Endothelial cell of umbilical vein (primary cell): ENCODE measurements around the gene ARHGEF7. TPM values are rescaled to one million over a fixed set of nuclear protein-coding genes. Genes with fewer than 3 reads are reported as not detected.
A peak's percentile ranks its signal among the peaks of the same experiment; 100 is the strongest.

Source experiments
- BruUV-seq: library from RNA; stranded (reverse); fragments of 400-500 nt; replicated peaks from 2 replicates; lab custom pipeline; 2021; lab: Mats Ljungman, UMichigan
- CTCF ChIA-PET: fragments of 300-600, 350-600 bp; sonication (Branson Sonifier 250); formaldehyde crosslinking; loops from one replicate; lab custom pipeline; 2021; ENCODE audit warnings: antibody characterized with exemption, inconsistent platforms; lab: Charles Lee
- POLR2A ChIA-PET: fragments of 300-600, 350-600 bp; sonication (Branson Sonifier 250); formaldehyde crosslinking; loops from one replicate; lab custom pipeline; 2021; ENCODE audit warnings: antibody characterized with exemption, inconsistent platforms; lab: Charles Lee
- DNase-seq: peaks from one replicate; pipeline ENCODE4 v3.0.0-alpha.2; 2011; ENCODE audit warnings: low read depth, low spot score
- FAIRE-seq: peaks from 2 replicates; lab custom pipeline; 2011; peaks lifted over from hg19 to GRCh38; lab: Jason Lieb, UNC
- H2AFZ ChIP-seq: 2 replicates; pipeline ENCODE4 v1.6.0; 2012; ENCODE audit warnings: low read depth, low read length, control low read depth, inconsistent platforms
- H3K27ac ChIP-seq: 2 replicates; pipeline ENCODE4 v1.5.1; 2011; ENCODE audit warnings: low read depth, mild to moderate bottlenecking, control low read depth, low read length, moderate library complexity; ENCODE audit not compliant: insufficient read depth
- H3K27me3 ChIP-seq, 2 experiments: 2 replicates each; pipeline versions ENCODE4 v1.6.0 to v1.6.1; 2011; ENCODE audit warnings: low read length in 2 of 2, mixed read lengths in 1 of 2; ENCODE audit not compliant: control insufficient read depth in 2 of 2, insufficient read depth in 2 of 2
- H3K36me3 ChIP-seq, 2 experiments: 2 replicates in 1 of 2; 3 replicates in 1 of 2; pipeline ENCODE4 v1.5.1; 2011; ENCODE audit warnings: low read length in 2 of 2, mild to moderate bottlenecking in 1 of 2, moderate library complexity in 1 of 2; ENCODE audit not compliant: control insufficient read depth in 2 of 2, insufficient read depth in 2 of 2; ENCODE audit errors: extremely low read depth in 1 of 2
- H3K4me1 ChIP-seq: 3 replicates; pipeline ENCODE4 v1.5.1; 2011; ENCODE audit warnings: mild to moderate bottlenecking, low read length; ENCODE audit not compliant: control insufficient read depth, insufficient read depth; ENCODE audit errors: extremely low read depth
- H3K4me2 ChIP-seq: 2 replicates; pipeline ENCODE4 v1.6.1; 2011; ENCODE audit warnings: low read length, control low read depth, mixed read lengths; ENCODE audit not compliant: insufficient read depth
- H3K4me3 ChIP-seq, 3 experiments: fragments of 200-600 bp in 1 of 3; sonication (generic), shearing (Covaris generic) in 1 of 3; replicated peaks in 1 of 3; 2 replicates each; pipeline ENCODE4 v1.5.1; 2011 to 2016; ENCODE audit warnings: control low read depth in 3 of 3, low read length in 3 of 3, mild to moderate bottlenecking in 2 of 3, inconsistent platforms in 1 of 3, low read depth in 1 of 3, moderate library complexity in 1 of 3; ENCODE audit not compliant: insufficient read depth in 1 of 3
- H3K79me2 ChIP-seq: 2 replicates; pipeline ENCODE4 v1.6.0; 2012; ENCODE audit warnings: low read length, inconsistent platforms; ENCODE audit not compliant: control insufficient read depth, insufficient read depth
- H3K9ac ChIP-seq: replicated peaks from 2 replicates; pipeline ENCODE3; 2011; ENCODE audit warnings: low read length, control low read depth; ENCODE audit not compliant: insufficient read depth; ENCODE audit errors: extremely low read depth
- H3K9me1 ChIP-seq: replicated peaks from 3 replicates; pipeline ENCODE4 v1.6.0; 2011; ENCODE audit warnings: mild to moderate bottlenecking, low read length; ENCODE audit not compliant: control insufficient read depth, insufficient read depth; ENCODE audit errors: extremely low read depth
- H3K9me3 ChIP-seq: replicated peaks from 2 replicates; pipeline ENCODE4 v1.5.1; 2012; ENCODE audit warnings: low read length, inconsistent platforms; ENCODE audit not compliant: control insufficient read depth, insufficient read depth
- H4K20me1 ChIP-seq: replicated peaks from 2 replicates; pipeline ENCODE3; 2011; ENCODE audit warnings: mild to moderate bottlenecking, low read length; ENCODE audit not compliant: control insufficient read depth, insufficient read depth; ENCODE audit errors: extremely low read depth
- CTCF ChIP-seq, 2 donors: IDR thresholded peaks; 1 replicate in 1 of 2; 2 replicates in 1 of 2; pipeline ENCODE4 v1.5.1; 2011; ENCODE audit warnings: low read length in 2 of 2, mild to moderate bottlenecking in 2 of 2, moderate library complexity in 2 of 2, control low read depth in 1 of 2, inconsistent platforms in 1 of 2, low read depth in 1 of 2; ENCODE audit not compliant: insufficient read depth in 1 of 2; ENCODE audit errors: extremely low read depth in 1 of 2
- EZH2 ChIP-seq: IDR thresholded peaks from 2 replicates; pipeline ENCODE4 v1.6.1; 2012; ENCODE audit warnings: borderline replicate concordance, low read depth, mild to moderate bottlenecking, moderate library complexity, low read length, inconsistent platforms; ENCODE audit not compliant: severe bottlenecking
- GATA2 ChIP-seq: IDR thresholded peaks from 2 replicates; pipeline ENCODE4 v1.7.0; 2011; ENCODE audit warnings: low read depth, mild to moderate bottlenecking, moderate library complexity, mixed read lengths, low read length; ENCODE audit not compliant: insufficient read length, insufficient read depth
- JUN ChIP-seq: IDR thresholded peaks from 2 replicates; pipeline ENCODE4 v1.6.1; 2011; ENCODE audit warnings: borderline replicate concordance, low read depth; ENCODE audit not compliant: insufficient read length, insufficient read depth
- dilution Hi-C: fragments of 300-500 bp; cut with MboI; formaldehyde crosslinking; loops from one replicate; pipeline ENCODE4 v1.15.0; 2019; ENCODE audit warnings: low sequenced_read_pairs; ENCODE audit not compliant: extremely low pct_ligation_motif_present
- intact Hi-C: fragments of 100-400 bp; cut with micrococcal nuclease; formaldehyde crosslinking; loops from one replicate; pipeline ENCODE4 v1.10.0; 2022
- polyA plus RNA-seq, 4 experiments: library from polyadenylated mRNA; depleted of rRNA in 3 of 4; stranded (reverse) in 3 of 4; unstranded in 1 of 4; fragments of >200 nt; gene quantifications; 2 replicates each; pipeline versions ENCODE4 v1.2.1 to v1.2.3, GENCODE V29; 2011 to 2012; ENCODE audit warnings: missing spikeins in 1 of 4
- total RNA-seq: library from RNA; stranded (reverse); gene quantifications from 2 replicates; pipeline ENCODE4 v1.2.3, GENCODE V29; 2021
- TF ChIP-seq, protein P1 (sequence below): IDR thresholded peaks from 2 replicates; pipeline ENCODE4 v1.6.1; 2011; ENCODE audit not compliant: insufficient read depth, insufficient read length

Gene ARHGEF7
- total and polyA plus RNA-seq, 2 donors (not counting 3 experiments of a cell fraction or from before 2014, with no cell fraction given): 94.9 to 155 TPM

DNA sequence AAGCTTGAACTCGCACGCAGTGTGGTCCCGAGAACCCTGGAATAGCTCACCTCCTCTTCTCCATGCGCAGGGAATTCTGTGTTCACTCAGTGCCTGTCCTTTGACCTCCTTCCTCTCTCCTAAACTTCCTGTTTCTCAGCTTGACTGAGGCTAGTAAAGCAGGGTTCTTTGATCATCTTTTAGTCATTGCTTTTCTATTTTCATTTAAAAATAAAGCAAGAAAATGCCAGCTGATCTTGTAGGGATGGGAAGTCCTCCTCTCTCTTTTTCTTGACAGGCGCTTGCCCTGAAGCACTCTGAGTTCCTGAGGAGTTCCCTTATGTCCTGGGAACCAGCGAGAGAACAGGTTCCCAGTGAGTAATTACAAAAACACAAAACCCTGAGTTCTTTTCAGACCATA, 62.8 kb downstream of the ARHGEF7 start:
- dilution Hi-C loops: no loop called here
- no peak for TF ChIP-seq CTCF (IDR thresholded peaks at IDR 0.05; ENCODE audit: extremely low read depth in 1 of 2, insufficient read depth in 1 of 2, low read depth in 1 of 2, low read length in 2 of 2)
- TF ChIP-seq JUN: peak; percentile 23
- TF ChIP-seq, protein P1, sequence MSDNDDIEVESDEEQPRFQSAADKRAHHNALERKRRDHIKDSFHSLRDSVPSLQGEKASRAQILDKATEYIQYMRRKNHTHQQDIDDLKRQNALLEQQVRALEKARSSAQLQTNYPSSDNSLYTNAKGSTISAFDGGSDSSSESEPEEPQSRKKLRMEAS: no peak
- TF ChIP-seq EZH2: no peak
- TF ChIP-seq GATA2: no peak
- ChIA-PET POLR2A (no interaction called here), CTCF (interaction anchor here (1.1 to 1.8 kb wide), 3 partner anchors 9 to 25 kb away, joined by 4 to 5 read pairs (median 4); no protein-coding TSS in a partner anchor)
- Histone ChIP-seq H3K4me1 (peaks cover 25% of the 10 kb centered on the region), H3K9ac (peak overlapping the region; percentile 77), H3K9me3 (no peaks in the 10 kb centered on the region), H3K9me1 (no peaks in the 10 kb centered on the region), H2AFZ (no peak overlapping the region), H3K79me2 (peaks cover 63% of the 10 kb centered on the region), H4K20me1 (no peaks in the 10 kb centered on the region), H3K4me2 (peak overlapping the region; percentile 20), H3K27ac (peak overlapping the region; percentile 98), H3K27me3 (no peaks in the 10 kb centered on the region), H3K4me3 (no peak overlapping the region), H3K36me3 (peaks cover 0 to 3% of the 10 kb centered on the region in 2 experiments)
- FAIRE-seq: peak; percentile 31
- no TSS peak for BruUV-seq
- peak; percentile 82 for DNase-seq
- intact Hi-C loops: loop anchor here (1.0 to 10.0 kb wide), 4 partner anchors 24 to 463 kb away; partner anchors contain the start of gene ING1
